Kidney (tissue), 14 donors: ENCODE measurements around the gene TEX26. TPM values are rescaled to one million over a fixed set of nuclear protein-coding genes. Genes with fewer than 3 reads are reported as not detected.

Experiments
- DNase-seq, 5 donors: peaks; one replicate each; pipeline ENCODE4 v3.0.0-alpha.2; 2013 to 2020
- FAIRE-seq: peaks from 2 replicates; lab custom pipeline; 2012; peaks lifted over from hg19 to GRCh38; lab: Jason Lieb, UNC
- H3K27ac ChIP-seq, 2 donors: one replicate each; pipeline ENCODE4 v1.7.0; 2013; ENCODE audit warnings: low read depth in 2 of 2, low read length in 2 of 2, inconsistent platforms in 1 of 2
- H3K27me3 ChIP-seq: one replicate; pipeline ENCODE4 v1.7.1; 2013; ENCODE audit warnings: low read length, inconsistent platforms; ENCODE audit not compliant: control insufficient read depth, insufficient read depth
- H3K36me3 ChIP-seq, 3 donors: one replicate each; pipeline versions ENCODE4 v1.7.0 to v1.7.1; 2013; ENCODE audit warnings: low read length in 3 of 3, control low read depth in 1 of 3, inconsistent platforms in 1 of 3; ENCODE audit not compliant: insufficient read depth in 3 of 3, control insufficient read depth in 2 of 3
- H3K4me1 ChIP-seq, 3 donors: one replicate each; pipeline versions ENCODE4 v1.7.0 to v1.7.1; 2013; ENCODE audit warnings: low read length in 3 of 3, inconsistent platforms in 1 of 3, low read depth in 1 of 3; ENCODE audit not compliant: control insufficient read depth in 2 of 3, insufficient read depth in 2 of 3
- H3K4me3 ChIP-seq, 3 donors: one replicate each; pipeline versions ENCODE4 v1.7.0 to v1.8.1; 2013; ENCODE audit warnings: low read length in 3 of 3, control low read depth in 1 of 3, inconsistent platforms in 1 of 3
- H3K9ac ChIP-seq, 3 donors: one replicate each; pipeline versions ENCODE4 v1.7.0 to v1.7.1; 2013; ENCODE audit warnings: low read length in 3 of 3, control low read depth in 1 of 3, inconsistent platforms in 1 of 3
- H3K9me3 ChIP-seq, 3 donors: one replicate each; pipeline versions ENCODE4 v1.7.0 to v1.7.1; 2013; ENCODE audit warnings: low read length in 3 of 3, control low read depth in 1 of 3, inconsistent platforms in 1 of 3; ENCODE audit not compliant: control insufficient read depth in 2 of 3, insufficient read depth in 1 of 3
- CTCF ChIP-seq: IDR thresholded peaks from 3 replicates; pipeline ENCODE4 v1.5.1; 2012; ENCODE audit warnings: mild to moderate bottlenecking, moderate library complexity, borderline replicate concordance; ENCODE audit not compliant: insufficient read depth; ENCODE audit errors: extremely low read depth
- intact Hi-C: fragments of 100-400 bp; cut with DNase I; formaldehyde crosslinking; loops from one replicate; pipeline ENCODE4 v1.11.1; 2022
- polyA plus RNA-seq: library from polyadenylated mRNA; stranded (reverse); fragments of 350-450 nt; fragmentation: Illumina TruSeq; extraction: RNeasy Lipid Tissue Mini Kit (QIAGEN cat#74804); gene quantifications from one replicate; pipeline ENCODE4 v1.2.3, GENCODE V29; 2014; ENCODE audit warnings: low read depth, low replicate concordance; ENCODE audit not compliant: insufficient read depth
- total RNA-seq: library from RNA; stranded (reverse); fragmentation: NEBNext Ultra II Directional; extraction: Animal tissue kit (Norgen Biotek cat#: 25700); gene quantifications from one replicate; pipeline ENCODE4 v1.2.1, GENCODE V29; 2021
- donor health status: control.
- donor health status: control.
- donor health status: control.
- donor health status: control.
- donor health status: control.
- donor health status: DM: yes; HTN: yes; CAD: no.
- donor health status: Normal renal cell carcinoma (clear cell type).

Gene TEX26
- total and polyA plus RNA-seq, 2 donors from 2014 or later, result not detected

- Histone ChIP-seq H3K9ac (no peak overlapping the region), H3K27ac (no peak overlapping the region)
- FAIRE-seq, result no peak
Measured at GRCh38 chr13:30907121-30907861, 25.2 kb upstream of the TEX26 start.

GRCh38 chr13:30908416-30908980 lies 24.0 kb upstream of the TEX26 start:
- no peaks in the 10 kb centered on the region for H3K9me3 ChIP-seq
- H3K27me3 ChIP-seq, result peaks cover 7% of the 10 kb centered on the region
- intact Hi-C loops, result no loop called here
- FAIRE-seq (no peak), DNase-seq (peak in 1 of 5 donors; percentile 47)
- no peak overlapping the region for H3K4me3 ChIP-seq
- peaks cover 0 to 8% (median 0%) of the 10 kb centered on the region in 3 donors for H3K4me1 ChIP-seq
- no peak overlapping the region for H3K27ac ChIP-seq
- TF ChIP-seq CTCF, result no peak
- H3K36me3 ChIP-seq, result no peaks in the 10 kb centered on the region
- H3K9ac ChIP-seq, result no peak overlapping the region

More at GRCh38 chr13:30907121-30907861, 25.2 kb upstream of the TEX26 start:
- intact Hi-C loops, result no loop called here
- Histone ChIP-seq H3K4me1 (peaks cover 0 to 8% (median 0%) of the 10 kb centered on the region in 3 donors), H3K27me3 (peaks cover 7% of the 10 kb centered on the region), H3K4me3 (no peak overlapping the region), H3K36me3 (no peaks in the 10 kb centered on the region), H3K9me3 (no peaks in the 10 kb centered on the region)
- no peak for TF ChIP-seq CTCF
- no peak for DNase-seq

GRCh38 chr13:30910676-30911075 lies 21.8 kb upstream of the TEX26 start:
- no peak overlapping the region for H3K27ac ChIP-seq
- H3K4me1 ChIP-seq, result peaks cover 0 to 8% (median 0%) of the 10 kb centered on the region in 3 donors
- intact Hi-C loops, result no loop called here
- no peak overlapping the region for H3K4me3 ChIP-seq
- DNase-seq (no peak), FAIRE-seq (no peak)
- no peak for TF ChIP-seq CTCF
- H3K36me3 ChIP-seq, result no peaks in the 10 kb centered on the region
- H3K9ac ChIP-seq, result no peak overlapping the region
- H3K27me3 ChIP-seq, result peaks cover 2% of the 10 kb centered on the region
- no peaks in the 10 kb centered on the region for H3K9me3 ChIP-seq
